HCT116 (cell line): ENCODE data around the gene FTO. TPM values are rescaled to one million over a fixed set of nuclear protein-coding genes. Genes with fewer than 3 reads are reported as not detected.

ENCODE experiments used
- ATAC-seq: fragments of 200-7000 bp; cut with Tn5 transposase; 2 replicates; pipeline ENCODE4 v1.9.1; 2020; ENCODE audit warnings: mild to moderate bottlenecking, moderate library complexity
- BruUV-seq: library from RNA; stranded (reverse); fragments of 400-500 nt; replicated peaks from 2 replicates; lab custom pipeline; 2021; lab: Mats Ljungman, UMichigan
- CTCF ChIA-PET: fragments of 300-600 bp; sonication (Branson Sonifier 250); formaldehyde crosslinking; loops from one replicate; lab custom pipeline; 2021; ENCODE audit warnings: antibody characterized with exemption; lab: Charles Lee
- POLR2A ChIA-PET: fragments of 300-600, 350-600 bp; sonication (Branson Sonifier 250); formaldehyde crosslinking; loops from one replicate; lab custom pipeline; 2021; ENCODE audit warnings: antibody characterized with exemption; lab: Charles Lee
- RAD21 ChIA-PET, 2 experiments: fragments of 300-600 bp; sonication (Branson Sonifier 250); formaldehyde crosslinking; loops; one replicate each; lab custom pipeline; 2023; ENCODE audit warnings: low total read pairs in 2 of 2; ENCODE audit not compliant: uncharacterized antibody in 2 of 2, unreplicated experiment in 2 of 2, low non-redundant PET in 1 of 2; lab: Charles Lee
- DNase-seq: peaks from one replicate; pipeline ENCODE4 v3.0.0-alpha.2; 2010; ENCODE audit warnings: low read depth, low spot score
- H2AFZ ChIP-seq: fragments of 200-600 bp; shearing (Covaris generic), sonication (generic); 2 replicates; pipeline ENCODE4 v1.6.1; 2017; ENCODE audit warnings: low read depth, mixed run types, mixed read lengths, antibody characterized with exemption, low read length; ENCODE audit not compliant: poor library complexity, severe bottlenecking
- H3K27ac ChIP-seq: 2 replicates; pipeline ENCODE4 v1.5.1; 2012; ENCODE audit warnings: low read depth, low read length
- H3K27me3 ChIP-seq: fragments of 200-600 bp; sonication (generic); 2 replicates; pipeline ENCODE4 v1.6.1; 2016; ENCODE audit warnings: mixed run types, low read length, mixed read lengths; ENCODE audit not compliant: insufficient read depth
- H3K36me3 ChIP-seq, 2 experiments: fragments of 200-500 bp in 1 of 2; fragments of 200-600 bp in 1 of 2; sonication (Bioruptor generic) in 1 of 2; sonication (generic) in 1 of 2; 2 replicates each; pipeline versions ENCODE4 v1.5.1 to v1.6.1; 2014 to 2016; ENCODE audit warnings: low read length in 2 of 2, inconsistent platforms in 1 of 2, mixed read lengths in 1 of 2, mixed run types in 1 of 2; ENCODE audit not compliant: insufficient read depth in 2 of 2, control insufficient read depth in 1 of 2
- H3K4me1 ChIP-seq, 2 experiments: fragments of 200-600 bp in 1 of 2; sonication (generic) in 1 of 2; 2 replicates each; pipeline versions ENCODE4 v1.5.1 to v1.6.1; 2012 to 2017; ENCODE audit warnings: low read length in 2 of 2, inconsistent platforms in 1 of 2, mild to moderate bottlenecking in 1 of 2, mixed read lengths in 1 of 2, mixed run types in 1 of 2, moderate library complexity in 1 of 2; ENCODE audit not compliant: insufficient read depth in 2 of 2, control insufficient read depth in 1 of 2
- H3K4me2 ChIP-seq: fragments of 200-600 bp; sonication (generic); 2 replicates; pipeline ENCODE4 v1.6.1; 2017; ENCODE audit warnings: mixed run types, low read length, mixed read lengths
- H3K4me3 ChIP-seq, 2 experiments: fragments of 200-600 bp in 1 of 2; sonication (generic) in 1 of 2; replicated peaks in 1 of 2; 2 replicates each; pipeline ENCODE4 v1.5.1; 2011 to 2016; ENCODE audit warnings: low read length in 2 of 2, control low read depth in 1 of 2, low read depth in 1 of 2, mild to moderate bottlenecking in 1 of 2, mixed read lengths in 1 of 2, mixed run types in 1 of 2
- H3K79me2 ChIP-seq: fragments of 200-600 bp; sonication (generic); 2 replicates; pipeline ENCODE4 v1.6.1; 2017; ENCODE audit warnings: mild to moderate bottlenecking, mixed run types, low read length, moderate library complexity, mixed read lengths; ENCODE audit not compliant: insufficient read depth
- H3K9ac ChIP-seq: fragments of 200-600 bp; sonication (generic); 2 replicates; pipeline ENCODE4 v1.6.1; 2016; ENCODE audit warnings: low read length, mixed read lengths
- H3K9me2 ChIP-seq: fragments of 200-600 bp; sonication (generic), shearing (Covaris generic); 2 replicates; pipeline ENCODE4 v1.6.1; 2017; ENCODE audit warnings: mixed run types, mild to moderate bottlenecking, moderate library complexity; ENCODE audit not compliant: insufficient read depth
- H3K9me3 ChIP-seq, 2 experiments: fragments of 200-500 bp in 1 of 2; fragments of 200-600 bp in 1 of 2; sonication (Bioruptor generic) in 1 of 2; sonication (generic) in 1 of 2; 2 replicates each; pipeline ENCODE4 v1.6.1; 2014 to 2017; ENCODE audit warnings: low read length in 2 of 2, mixed read lengths in 2 of 2, inconsistent platforms in 1 of 2, low read depth in 1 of 2, mild to moderate bottlenecking in 1 of 2, mixed run types in 1 of 2, moderate library complexity in 1 of 2; ENCODE audit not compliant: control insufficient read depth in 1 of 2, insufficient read depth in 1 of 2
- H4K20me1 ChIP-seq: fragments of 200-600 bp; sonication (generic), shearing (Covaris generic); 2 replicates; pipeline ENCODE4 v1.6.1; 2017; ENCODE audit warnings: mixed run types, mild to moderate bottlenecking, moderate library complexity; ENCODE audit not compliant: insufficient read depth
- CEBPB ChIP-seq: IDR thresholded peaks from 2 replicates; pipeline ENCODE4 v1.6.1; 2012; ENCODE audit warnings: low read depth
- ELF1 ChIP-seq: IDR thresholded peaks from 2 replicates; pipeline ENCODE4 v1.6.1; 2012; ENCODE audit warnings: low read depth, borderline replicate concordance
- EZH2phosphoT487 ChIP-seq: fragments of 200-600 bp; IDR thresholded peaks from 2 replicates; pipeline ENCODE4 v1.6.1; 2018; ENCODE audit warnings: antibody characterized with exemption, borderline replicate concordance
- POLR2A ChIP-seq: IDR thresholded peaks from 2 replicates; pipeline ENCODE4 v1.7.0; 2011; ENCODE audit warnings: borderline replicate concordance; ENCODE audit not compliant: insufficient read depth, insufficient read length; ENCODE audit errors: extremely low read depth
- POLR2AphosphoS5 ChIP-seq: IDR thresholded peaks from 2 replicates; pipeline ENCODE4 v1.6.1; 2011; ENCODE audit warnings: mild to moderate bottlenecking, low read depth, low read length, moderate library complexity
- SRF ChIP-seq: IDR thresholded peaks from 2 replicates; pipeline ENCODE4 v1.6.1; 2012; ENCODE audit warnings: low read depth
- TCF7L2 ChIP-seq: IDR thresholded peaks from 2 replicates; pipeline ENCODE4 v1.7.0; 2011; ENCODE audit warnings: borderline replicate concordance, inconsistent platforms; ENCODE audit not compliant: insufficient read depth, insufficient read length; ENCODE audit errors: extremely low read depth
- ZNF274 ChIP-seq: fragments of 200-500 bp; sonication (Bioruptor generic); IDR thresholded peaks from 2 replicates; pipeline ENCODE4 v1.6.1; 2014; ENCODE audit warnings: mild to moderate bottlenecking, low read depth, low read length, inconsistent platforms
- intact Hi-C: fragments of 100-400 bp; cut with micrococcal nuclease; formaldehyde crosslinking; loops from 2 replicates; pipeline ENCODE4 v1.10.0; 2022
- total RNA-seq: library from RNA; stranded (reverse); gene quantifications from one replicate; pipeline ENCODE4 v1.2.1, GENCODE V29; 2021; ENCODE audit not compliant: unreplicated experiment
- TF ChIP-seq, protein P1 (sequence below): IDR thresholded peaks from 2 replicates; pipeline ENCODE4 v1.6.1; 2012; ENCODE audit warnings: low read depth
- TF ChIP-seq, protein P2 (sequence below), 3 experiments: fragments of 200-600 bp in 1 of 3; sonication (generic) in 1 of 3; IDR thresholded peaks in 2 of 3; conservative IDR thresholded peaks in 1 of 3; 2 replicates each; pipeline ENCODE4 v1.5.1; 2012 to 2017; ENCODE audit warnings: low read depth in 2 of 3, low read length in 2 of 3, antibody characterized with exemption in 1 of 3, borderline replicate concordance in 1 of 3, control low read depth in 1 of 3, mild to moderate bottlenecking in 1 of 3, mixed read lengths in 1 of 3, mixed run types in 1 of 3, moderate library complexity in 1 of 3; ENCODE audit not compliant: insufficient read depth in 1 of 3
- TF ChIP-seq, protein P3 (sequence below): IDR thresholded peaks from 2 replicates; pipeline ENCODE4 v1.6.1; 2012

Gene FTO
- total RNA-seq, 1 experiment from 2014 or later = 55.2 TPM

DNA sequence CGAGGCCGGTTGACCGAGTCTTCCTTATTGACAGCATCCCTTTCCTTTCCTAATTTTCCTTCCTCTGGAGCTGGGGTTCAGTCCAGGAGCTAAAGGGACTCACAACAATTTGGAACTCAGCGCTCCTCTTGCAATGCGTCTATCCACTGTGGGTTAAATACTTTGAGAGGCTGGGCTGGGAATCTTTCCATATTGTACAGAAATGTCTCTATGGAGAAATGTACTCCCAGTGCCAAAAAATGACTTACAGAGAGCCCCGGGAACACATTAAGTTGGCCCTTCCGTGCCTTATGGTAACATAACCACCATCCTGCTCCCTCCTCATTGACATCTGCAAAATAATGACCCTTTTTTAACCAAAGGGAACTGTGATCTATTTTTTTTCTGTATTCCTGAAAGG, 192.8 kb downstream of the FTO start:
- no peaks in the 10 kb centered on the region for H3K36me3 ChIP-seq
- TF ChIP-seq POLR2A = no peak
- TF ChIP-seq, protein P1, sequence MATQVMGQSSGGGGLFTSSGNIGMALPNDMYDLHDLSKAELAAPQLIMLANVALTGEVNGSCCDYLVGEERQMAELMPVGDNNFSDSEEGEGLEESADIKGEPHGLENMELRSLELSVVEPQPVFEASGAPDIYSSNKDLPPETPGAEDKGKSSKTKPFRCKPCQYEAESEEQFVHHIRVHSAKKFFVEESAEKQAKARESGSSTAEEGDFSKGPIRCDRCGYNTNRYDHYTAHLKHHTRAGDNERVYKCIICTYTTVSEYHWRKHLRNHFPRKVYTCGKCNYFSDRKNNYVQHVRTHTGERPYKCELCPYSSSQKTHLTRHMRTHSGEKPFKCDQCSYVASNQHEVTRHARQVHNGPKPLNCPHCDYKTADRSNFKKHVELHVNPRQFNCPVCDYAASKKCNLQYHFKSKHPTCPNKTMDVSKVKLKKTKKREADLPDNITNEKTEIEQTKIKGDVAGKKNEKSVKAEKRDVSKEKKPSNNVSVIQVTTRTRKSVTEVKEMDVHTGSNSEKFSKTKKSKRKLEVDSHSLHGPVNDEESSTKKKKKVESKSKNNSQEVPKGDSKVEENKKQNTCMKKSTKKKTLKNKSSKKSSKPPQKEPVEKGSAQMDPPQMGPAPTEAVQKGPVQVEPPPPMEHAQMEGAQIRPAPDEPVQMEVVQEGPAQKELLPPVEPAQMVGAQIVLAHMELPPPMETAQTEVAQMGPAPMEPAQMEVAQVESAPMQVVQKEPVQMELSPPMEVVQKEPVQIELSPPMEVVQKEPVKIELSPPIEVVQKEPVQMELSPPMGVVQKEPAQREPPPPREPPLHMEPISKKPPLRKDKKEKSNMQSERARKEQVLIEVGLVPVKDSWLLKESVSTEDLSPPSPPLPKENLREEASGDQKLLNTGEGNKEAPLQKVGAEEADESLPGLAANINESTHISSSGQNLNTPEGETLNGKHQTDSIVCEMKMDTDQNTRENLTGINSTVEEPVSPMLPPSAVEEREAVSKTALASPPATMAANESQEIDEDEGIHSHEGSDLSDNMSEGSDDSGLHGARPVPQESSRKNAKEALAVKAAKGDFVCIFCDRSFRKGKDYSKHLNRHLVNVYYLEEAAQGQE = no peak
- TF ChIP-seq POLR2AphosphoS5 = no peak
- TF ChIP-seq, protein P2, sequence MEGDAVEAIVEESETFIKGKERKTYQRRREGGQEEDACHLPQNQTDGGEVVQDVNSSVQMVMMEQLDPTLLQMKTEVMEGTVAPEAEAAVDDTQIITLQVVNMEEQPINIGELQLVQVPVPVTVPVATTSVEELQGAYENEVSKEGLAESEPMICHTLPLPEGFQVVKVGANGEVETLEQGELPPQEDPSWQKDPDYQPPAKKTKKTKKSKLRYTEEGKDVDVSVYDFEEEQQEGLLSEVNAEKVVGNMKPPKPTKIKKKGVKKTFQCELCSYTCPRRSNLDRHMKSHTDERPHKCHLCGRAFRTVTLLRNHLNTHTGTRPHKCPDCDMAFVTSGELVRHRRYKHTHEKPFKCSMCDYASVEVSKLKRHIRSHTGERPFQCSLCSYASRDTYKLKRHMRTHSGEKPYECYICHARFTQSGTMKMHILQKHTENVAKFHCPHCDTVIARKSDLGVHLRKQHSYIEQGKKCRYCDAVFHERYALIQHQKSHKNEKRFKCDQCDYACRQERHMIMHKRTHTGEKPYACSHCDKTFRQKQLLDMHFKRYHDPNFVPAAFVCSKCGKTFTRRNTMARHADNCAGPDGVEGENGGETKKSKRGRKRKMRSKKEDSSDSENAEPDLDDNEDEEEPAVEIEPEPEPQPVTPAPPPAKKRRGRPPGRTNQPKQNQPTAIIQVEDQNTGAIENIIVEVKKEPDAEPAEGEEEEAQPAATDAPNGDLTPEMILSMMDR (IDR thresholded peaks at IDR 0.05 in 2 of 3, conservative IDR thresholded peaks at IDR 0.05 in 1 of 3; ENCODE audit: borderline replicate concordance in 1 of 3, insufficient read depth in 1 of 3, low read depth in 2 of 3, low read length in 2 of 3) = no peak
- no peak for TF ChIP-seq CEBPB
- TF ChIP-seq ELF1 = no peak
- TF ChIP-seq TCF7L2 = no peak
- TF ChIP-seq, protein P3, sequence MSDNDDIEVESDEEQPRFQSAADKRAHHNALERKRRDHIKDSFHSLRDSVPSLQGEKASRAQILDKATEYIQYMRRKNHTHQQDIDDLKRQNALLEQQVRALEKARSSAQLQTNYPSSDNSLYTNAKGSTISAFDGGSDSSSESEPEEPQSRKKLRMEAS = no peak
- TF ChIP-seq ZNF274 = no peak
- no peak for TF ChIP-seq EZH2phosphoT487
- no peak for TF ChIP-seq SRF
- TF ChIP-seq, all 23 proteins: peak for 0
- Histone ChIP-seq H3K4me2 (no peak overlapping the region), H3K27me3 (no peaks in the 10 kb centered on the region), H3K79me2 (no peaks in the 10 kb centered on the region), H3K4me3 (no peak overlapping the region), H3K9ac (no peak overlapping the region), H2AFZ (no peak overlapping the region), H3K27ac (no peak overlapping the region), H3K9me3 (no peaks in the 10 kb centered on the region), H3K9me2 (no peaks in the 10 kb centered on the region), H4K20me1 (no peaks in the 10 kb centered on the region), H3K4me1 (no peaks in the 10 kb centered on the region)
- no peak for ATAC-seq
- ChIA-PET CTCF (no interaction called here), RAD21 (no interaction called here), POLR2A (no interaction called here)
- BruUV-seq = no TSS peak
- no peak for DNase-seq
- intact Hi-C loops = loop anchor here (10.0 kb wide), 2 partner anchors 388 to 1058 kb away; partner anchors contain the start of gene IRX3
